Measurements from ENCODE around the gene TMEM151A.
"Not testable (repeated sequence)": the region's sequence is repeated elsewhere in the genome, so short reads cannot be mapped to it uniquely, and the experiment has no call there.

The TMEM151A gene

DNA sequence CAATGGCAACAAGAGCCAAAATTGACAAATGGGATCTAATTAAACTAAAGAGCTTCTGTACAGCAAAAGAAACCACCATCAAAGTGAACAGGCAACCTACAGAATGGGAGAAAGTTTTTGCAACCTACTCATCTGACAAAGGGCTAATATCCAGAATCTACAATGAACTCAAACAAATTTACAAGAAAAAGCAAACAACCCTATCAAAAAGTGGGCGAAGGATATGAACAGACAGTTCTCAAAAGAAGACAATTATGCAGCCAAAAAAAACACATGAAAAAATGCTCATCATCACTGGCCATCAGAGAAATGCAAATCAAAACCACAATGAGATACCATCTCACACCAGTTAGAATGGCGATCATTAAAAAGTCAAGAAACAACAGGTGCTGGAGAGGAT, 28.6 kb downstream of the TMEM151A start:
- in situ Hi-C loops (cut with MboI; ENCODE audit: low sequenced_read_pairs) = not testable (repeated sequence)

DNA sequence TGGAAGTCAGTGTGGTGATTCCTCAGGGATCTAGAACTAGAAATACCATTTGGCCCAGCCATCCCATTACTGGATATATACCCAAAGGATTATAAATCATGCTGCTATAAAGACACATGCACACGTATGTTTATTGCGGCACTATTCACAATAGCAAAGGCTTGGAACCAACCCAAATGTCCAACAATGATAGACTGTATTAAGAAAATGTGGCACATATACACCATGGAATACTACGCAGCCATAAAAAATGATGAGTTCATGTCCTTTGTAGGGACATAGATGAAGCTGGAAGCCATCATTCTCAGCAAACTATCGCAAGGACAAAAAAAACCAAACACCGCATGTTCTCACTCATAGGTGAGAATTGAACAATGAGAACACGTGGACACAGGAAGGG, 29.1 kb downstream of the TMEM151A start:
- in situ Hi-C loops (cut with MboI; ENCODE audit: low sequenced_read_pairs) = not testable (repeated sequence)

DNA sequence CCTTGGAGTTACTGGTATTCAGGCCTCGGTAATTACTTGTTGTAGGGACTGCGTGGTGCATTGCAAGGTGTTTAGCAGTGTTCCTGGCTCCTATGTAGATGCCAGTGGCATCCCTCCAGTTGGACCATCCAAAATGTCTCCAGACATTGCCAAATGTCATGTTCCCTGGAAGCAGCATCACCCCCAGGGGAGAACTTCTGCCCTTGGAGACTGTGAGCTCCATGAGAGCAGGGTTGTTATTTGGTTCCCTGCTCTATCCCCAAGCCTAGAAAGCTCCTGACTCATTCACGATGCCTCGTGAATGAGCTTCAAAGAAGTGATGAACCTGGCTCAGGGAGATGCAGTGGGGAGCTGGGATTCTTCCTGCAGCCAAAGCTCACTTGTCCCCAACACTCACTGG, 29.9 kb downstream of the TMEM151A start:
- in situ Hi-C loops (cut with MboI; ENCODE audit: low sequenced_read_pairs) = no loop called here

DNA sequence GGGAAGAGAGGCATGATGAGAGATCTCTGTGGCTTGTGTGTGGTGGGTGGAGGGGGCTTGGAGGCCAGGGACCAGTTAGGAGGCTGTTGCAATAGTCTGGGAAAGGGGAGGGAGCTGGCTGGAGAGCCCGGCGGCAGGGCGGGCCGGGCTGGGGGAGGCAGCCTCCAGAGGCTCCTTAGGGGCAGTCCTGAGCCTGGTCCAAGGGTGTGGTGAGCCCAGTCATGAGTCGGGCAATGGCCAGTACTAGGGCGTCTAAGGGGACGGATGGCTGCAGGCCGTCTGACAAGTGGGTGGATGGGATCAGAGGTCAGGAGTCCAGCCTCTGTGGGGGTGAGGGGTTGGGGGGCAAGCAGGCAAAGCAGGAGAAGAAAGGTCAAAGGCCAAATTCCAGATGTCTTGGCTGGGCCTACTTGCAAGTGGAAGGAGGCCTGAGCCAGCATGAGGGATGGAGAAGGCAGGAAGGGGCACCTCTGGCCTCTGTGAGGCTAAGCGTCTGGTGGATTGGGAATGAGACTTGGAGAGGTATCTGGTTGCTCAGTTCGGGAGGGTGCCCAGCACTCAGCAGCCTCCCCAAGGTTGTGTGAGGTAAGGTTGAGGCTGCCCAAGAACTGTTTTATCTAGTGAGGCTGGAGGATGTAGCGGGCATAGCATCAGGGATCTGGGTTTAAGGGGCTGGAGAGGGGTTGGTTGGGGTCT, 31.2 kb downstream of the TMEM151A start:
- in situ Hi-C loops (cut with MboI; ENCODE audit: low sequenced_read_pairs) = no loop called here

DNA sequence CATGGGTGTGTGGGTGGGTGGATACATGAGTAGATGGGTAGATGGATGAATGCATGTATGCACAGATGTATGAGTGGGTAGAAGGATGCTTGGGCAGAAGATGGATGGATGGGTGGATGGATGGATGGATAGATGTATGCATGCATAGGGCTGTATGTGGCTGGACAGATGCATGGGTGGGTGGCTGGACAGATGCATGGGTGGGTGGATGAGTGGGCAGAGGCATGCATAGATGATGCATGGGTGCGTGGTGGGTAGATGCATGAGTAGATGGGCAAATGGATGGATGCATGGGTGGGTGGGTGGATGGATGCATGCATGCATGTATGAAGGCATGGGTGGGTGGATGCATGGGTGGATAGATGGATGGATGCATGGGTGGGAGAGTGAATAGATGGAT, 32.0 kb downstream of the TMEM151A start:
- in situ Hi-C loops (cut with MboI; ENCODE audit: low sequenced_read_pairs) = no loop called here

DNA sequence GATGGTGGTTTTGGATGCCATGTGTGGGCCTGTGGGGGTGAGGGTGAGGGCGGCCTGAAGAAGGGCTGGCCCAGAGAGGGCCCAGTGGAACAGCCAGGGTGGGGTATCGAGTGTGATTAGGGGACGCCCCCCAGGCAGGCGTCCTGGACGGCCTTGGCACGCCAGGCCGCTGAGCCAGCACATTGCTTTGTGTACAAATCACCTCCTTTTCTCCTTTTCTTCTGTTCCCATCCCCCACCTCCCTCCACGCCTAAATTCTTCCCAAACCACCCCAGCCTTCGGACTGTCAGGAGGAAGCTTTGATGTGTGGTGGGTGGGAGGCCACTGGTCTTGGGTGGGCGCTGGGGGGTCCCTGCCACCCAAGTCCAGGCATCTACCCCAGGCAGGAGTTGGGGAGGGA, 33.0 kb downstream of the TMEM151A start:
- in situ Hi-C loops (cut with MboI; ENCODE audit: low sequenced_read_pairs) = no loop called here

DNA sequence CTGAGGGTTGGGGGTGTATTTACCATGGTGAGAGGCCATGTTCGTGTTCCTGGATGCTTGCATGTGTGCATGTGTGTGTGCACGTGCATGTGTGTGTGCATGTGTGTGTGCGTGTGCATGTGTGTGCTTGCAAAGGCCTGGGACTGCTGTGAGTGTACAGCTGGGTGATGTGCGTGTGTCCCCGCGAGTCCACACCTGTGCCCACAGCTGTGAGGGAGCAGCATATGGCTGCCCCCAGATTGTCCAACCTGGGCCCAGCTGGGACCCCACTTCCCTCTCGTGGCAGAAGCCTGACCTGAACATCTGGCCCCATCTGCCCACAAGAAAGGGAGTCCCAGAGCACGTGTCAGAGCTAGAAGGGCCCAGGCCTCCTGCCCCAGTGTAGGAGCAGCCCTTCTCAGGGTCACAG, 33.6 kb downstream of the TMEM151A start:
- in situ Hi-C loops (cut with MboI; ENCODE audit: low sequenced_read_pairs) = no loop called here

DNA sequence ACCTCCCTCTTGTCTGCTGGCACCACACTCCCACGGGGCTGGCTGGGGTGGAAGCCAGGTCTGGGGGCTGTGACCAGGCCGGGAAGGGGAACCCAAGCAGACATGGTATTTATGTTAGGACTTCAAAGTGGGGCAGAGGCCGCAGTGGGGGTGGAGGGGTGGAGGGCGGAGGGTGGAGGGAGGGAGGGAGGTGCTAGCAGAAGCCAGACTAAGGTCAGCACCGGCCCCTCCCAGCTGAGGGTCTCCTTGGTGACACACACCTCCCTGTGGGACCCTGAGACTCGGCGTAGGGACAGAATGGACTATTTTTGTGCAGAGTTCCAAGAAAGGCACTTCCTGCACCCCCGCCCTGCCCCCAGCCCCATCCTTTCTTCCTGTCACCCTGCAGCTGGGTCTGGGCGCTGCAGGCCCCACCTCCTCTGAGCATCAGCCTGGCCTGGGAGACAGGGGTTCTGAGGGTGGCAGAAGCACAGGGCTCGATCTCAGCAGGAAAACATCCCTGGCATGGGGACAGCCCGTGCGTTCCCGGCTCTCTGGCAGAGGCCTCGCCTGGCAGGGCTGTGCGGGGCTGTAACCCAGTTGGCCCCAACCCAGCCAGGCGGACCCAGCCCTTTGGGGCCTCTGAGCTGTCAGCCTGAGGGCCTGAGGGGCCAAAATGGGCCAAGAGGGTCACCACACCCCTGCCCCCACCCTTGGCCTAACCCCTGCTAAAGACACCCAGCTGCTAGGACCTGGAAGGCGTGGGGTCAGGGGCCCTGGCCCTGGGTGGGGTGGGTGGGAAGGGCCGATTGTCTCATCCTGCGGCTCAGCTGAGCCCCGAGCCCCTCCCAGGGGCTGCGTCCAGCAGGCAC, 34.8 kb downstream of the TMEM151A start:
- in situ Hi-C loops (cut with MboI; ENCODE audit: low sequenced_read_pairs) = no loop called here

DNA sequence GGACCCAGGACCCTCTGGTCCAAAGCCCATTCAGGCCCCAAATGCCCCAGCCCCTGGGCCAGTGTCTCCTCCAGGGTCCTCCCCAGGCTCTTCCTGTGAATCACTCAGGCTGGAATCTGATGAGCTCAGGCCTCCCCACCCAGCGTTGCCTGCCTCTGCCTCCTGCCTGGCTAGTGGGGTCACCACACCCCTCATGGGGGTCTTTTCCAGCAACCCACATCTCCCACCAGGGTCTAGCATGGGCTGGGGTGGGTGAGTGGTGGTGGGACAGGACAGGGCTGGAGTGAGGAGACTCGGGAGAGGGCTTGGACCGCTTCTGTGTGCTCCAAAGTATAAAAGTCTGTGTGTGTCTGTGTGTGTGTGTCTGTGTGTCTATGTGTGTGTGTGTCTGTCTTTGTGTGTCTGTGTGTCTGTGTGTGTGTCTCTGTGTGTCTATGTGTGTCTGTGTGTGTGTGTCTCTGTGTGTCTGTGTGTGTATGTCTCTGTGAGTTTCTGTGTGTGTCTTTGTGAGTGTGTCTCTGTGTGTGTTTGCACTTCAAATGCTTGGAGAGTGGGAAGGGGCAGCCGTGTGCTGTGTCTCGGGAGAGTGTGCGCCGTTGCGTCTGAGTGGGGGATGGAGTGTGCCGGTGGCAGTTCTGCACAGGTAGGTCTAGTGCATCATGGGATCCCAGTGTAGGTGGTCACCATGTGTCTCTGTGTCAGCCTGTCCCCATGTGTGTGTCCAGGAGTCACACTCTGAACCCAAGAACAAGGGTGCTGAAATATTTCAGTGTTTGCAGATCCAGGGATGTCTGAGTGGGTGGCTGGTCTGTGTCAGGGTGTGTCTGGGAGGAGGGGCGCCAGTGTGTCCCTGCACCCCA, 35.7 kb downstream of the TMEM151A start:
- in situ Hi-C loops (cut with MboI; ENCODE audit: low sequenced_read_pairs) = no loop called here

DNA sequence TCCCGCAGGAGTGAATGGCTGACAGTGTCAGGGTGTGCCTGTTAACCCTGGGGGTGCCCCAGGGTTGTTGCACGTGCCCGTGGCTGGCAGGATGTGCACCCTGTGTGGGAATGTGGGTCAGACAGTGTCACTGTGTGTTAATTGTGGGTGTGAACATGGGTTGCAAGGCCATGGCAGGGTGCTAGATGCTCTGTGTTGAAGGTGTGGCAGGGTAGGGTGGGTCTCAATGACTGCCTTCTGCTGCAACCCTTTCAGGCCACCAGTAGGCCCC, 36.3 kb downstream of the TMEM151A start:
- in situ Hi-C loops (cut with MboI; ENCODE audit: low sequenced_read_pairs) = no loop called here

DNA sequence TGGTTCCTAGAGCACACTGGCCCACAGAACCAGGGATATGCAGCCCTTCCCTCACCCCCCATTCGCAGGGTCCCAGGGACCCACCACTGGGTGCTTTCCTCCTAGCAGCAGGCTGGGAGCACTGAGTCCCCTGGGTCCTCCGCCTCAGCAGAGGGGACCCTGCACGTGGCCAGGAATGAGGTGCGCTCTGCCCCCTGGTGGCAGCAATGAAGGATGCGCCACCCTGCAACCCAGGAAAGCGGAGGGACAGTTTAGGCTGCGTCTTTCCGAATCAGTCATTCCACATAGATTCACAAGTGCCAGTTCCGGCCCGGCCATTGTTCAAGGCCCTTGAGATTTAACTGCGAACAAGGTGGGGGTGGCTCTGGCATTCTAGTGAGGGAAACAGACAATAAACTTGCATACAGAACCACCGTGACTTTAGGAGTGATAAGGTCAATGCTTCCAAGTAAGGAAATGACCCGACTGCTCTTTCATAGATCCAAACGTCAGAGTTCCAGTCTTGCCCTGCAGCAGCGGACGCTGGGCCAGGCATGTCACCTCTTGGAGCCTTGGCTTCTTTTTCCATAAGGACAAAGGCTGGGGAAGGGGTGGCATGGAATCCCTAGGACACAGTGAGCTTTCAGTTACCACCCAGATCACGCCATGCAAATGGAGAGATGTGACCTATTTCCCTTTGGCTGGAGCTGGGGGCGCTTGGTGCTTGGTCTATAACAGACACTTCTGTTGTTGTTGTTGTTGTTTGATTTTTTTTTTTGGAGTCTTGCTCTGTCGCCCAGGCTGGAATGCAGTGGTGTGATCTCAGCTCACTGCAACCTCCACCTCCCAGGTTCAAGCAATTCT, 36.8 kb downstream of the TMEM151A start:
- in situ Hi-C loops (cut with MboI; ENCODE audit: low sequenced_read_pairs) = no loop called here

DNA sequence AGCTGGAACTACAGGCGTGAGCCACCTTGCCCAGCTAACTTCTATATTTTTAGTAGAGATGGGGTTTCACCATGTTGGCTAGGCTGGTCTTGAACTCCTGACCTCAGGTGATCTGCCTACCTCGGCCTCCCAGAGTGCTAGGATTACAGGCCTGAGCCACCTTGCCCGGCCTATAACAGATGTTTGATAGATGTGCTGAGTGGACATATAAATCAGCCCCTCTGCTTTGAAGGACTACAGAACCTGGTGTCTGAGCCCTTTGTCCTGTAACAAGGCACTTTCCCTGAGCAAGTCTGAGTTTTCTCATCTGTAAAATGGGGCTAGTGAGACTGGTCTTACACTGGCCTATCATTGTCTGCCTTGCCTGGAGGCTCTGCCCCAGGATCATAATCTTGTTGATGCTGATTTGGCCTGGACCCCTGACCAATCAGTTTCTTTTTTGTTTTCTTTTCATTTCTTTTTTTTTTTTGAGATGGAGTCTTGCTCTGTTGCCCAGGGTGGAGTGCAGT, 37.5 kb downstream of the TMEM151A start:
- in situ Hi-C loops (cut with MboI; ENCODE audit: low sequenced_read_pairs) = no loop called here

DNA sequence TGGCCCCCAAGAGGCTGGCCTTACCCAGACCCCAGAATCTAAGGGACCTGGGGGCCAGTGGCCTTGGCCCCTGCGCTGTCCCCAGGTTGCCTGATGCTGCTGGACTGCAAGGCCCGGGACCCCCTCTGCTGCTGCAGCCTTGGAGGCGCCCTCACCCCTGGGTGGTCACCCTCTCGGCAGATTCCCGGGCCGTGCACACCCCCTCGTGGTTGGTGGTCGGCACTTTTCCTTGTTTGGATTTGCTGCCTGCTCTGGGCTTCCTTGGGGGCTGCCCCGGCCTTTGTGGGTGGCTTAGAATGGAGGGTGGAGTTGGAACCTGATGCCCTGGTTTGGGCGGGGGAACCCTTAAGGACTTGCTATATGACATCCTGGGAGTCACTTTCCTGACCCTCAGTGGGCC, 39.2 kb downstream of the TMEM151A start:
- in situ Hi-C loops (cut with MboI; ENCODE audit: low sequenced_read_pairs) = no loop called here

DNA sequence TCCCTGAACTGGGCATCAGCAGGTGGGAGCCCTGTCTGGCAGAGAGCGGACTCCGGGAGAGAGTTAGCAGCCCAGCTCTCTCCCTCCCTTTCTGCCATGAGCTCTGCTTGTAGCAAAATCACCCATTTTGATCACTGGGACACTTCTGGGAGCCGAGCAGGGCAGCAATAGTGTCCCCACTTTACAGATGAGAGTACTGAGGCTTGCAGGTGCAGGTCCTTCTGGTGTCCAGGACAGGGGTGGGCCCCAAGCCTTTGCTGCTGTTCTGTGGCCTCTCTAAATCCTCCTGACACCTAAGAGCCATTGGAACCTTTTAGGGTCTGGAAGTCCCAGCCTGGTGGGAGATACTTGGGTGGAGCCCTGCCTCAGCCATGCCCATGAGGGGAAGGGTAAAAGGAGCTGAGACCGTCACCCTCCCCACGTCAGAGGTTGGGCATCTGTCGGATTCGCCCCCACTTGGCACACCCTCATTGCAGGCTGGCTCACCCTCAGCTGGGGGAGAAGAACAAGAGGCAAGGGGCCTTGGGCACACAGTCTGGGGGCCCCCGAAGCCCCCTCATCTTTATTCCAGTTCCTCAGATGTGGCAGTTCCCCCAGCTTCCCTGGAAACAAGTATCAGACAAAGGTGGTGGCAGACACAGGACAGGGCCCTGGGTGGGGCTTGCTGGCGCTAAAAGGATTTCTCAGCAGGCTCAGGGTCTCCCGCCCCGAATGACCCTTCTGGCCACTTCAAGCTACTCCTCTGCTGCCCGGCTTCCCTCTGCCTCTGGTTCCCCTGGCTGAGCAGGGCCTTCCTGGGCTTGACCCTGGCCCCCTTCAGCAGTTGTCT, 40.1 kb downstream of the TMEM151A start:
- in situ Hi-C loops (cut with MboI; ENCODE audit: low sequenced_read_pairs) = no loop called here

DNA sequence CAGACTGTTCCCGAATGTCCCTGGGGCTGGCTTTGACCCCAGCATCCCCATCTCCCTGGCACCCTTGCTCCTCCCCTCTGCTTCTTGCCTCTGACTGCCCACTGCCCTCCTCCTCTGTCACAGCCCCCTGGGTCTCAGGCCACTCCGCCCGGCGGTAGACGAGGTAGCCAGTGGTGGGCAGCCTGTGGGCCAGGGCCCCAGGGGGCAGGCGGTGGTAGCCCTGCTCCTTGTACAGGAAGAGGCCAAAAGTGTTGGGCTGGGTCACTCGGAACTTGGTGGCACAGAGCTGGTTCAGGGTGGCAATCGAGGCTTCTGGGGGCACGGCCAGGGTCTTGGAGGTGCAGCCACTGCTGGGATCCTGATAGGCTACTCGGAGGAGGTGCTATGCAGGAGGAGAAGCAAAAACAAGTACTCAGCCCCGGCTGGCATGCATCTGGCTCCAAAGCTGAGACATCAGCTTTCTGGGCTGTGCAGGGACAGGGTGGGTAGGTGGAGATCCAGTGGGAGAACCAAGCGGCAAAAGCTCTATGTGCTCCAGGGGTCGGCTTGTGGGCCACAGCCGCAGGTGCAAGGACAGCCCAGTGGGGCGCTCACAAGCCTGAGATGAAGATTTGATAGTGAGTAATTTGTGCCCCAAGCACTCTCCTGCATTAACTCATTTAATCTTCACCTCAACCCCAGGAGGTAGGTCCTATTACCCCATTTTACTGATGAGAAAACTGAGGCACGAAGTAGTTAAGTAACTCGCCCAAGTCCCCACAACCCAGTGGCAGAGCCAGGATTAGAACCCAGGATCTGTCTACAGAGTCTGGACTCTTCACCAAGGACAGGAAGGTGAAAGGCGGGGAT, 40.9 kb downstream of the TMEM151A start:
- in situ Hi-C loops (cut with MboI; ENCODE audit: low sequenced_read_pairs) = no loop called here

DNA sequence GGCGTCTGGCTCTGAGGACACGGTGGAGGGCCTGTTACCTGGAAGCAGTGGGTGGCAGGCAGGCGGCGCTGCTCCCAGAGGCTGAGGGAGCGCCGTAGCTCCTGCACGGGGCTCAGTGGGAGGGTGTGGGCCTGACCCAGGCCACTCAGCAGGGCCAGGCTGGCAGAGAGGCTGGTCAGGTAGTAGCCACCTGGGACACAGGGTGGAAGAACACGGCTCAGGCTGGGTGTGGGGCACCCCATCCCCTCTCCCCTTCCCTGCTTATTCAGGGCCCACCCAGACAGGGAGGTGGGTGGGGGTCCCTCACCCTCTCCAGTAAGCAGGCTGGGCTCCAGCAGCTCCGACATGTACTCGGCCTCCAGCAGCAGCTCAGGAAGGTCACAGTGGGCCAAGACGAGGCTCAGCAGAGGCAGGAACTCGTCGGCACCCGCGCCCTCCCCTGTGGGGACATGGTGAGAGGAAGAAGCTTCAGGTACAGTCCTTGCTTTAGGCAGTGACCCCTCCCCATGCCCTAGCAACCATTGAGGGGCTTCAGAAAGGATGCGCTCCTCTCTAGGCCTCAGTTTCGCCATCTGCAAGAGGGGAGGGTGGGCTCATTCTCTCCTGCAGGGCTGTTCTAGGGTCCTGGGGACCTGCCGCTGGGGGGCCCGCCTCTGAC, 41.7 kb downstream of the TMEM151A start:
- in situ Hi-C loops (cut with MboI; ENCODE audit: low sequenced_read_pairs) = no loop called here

DNA sequence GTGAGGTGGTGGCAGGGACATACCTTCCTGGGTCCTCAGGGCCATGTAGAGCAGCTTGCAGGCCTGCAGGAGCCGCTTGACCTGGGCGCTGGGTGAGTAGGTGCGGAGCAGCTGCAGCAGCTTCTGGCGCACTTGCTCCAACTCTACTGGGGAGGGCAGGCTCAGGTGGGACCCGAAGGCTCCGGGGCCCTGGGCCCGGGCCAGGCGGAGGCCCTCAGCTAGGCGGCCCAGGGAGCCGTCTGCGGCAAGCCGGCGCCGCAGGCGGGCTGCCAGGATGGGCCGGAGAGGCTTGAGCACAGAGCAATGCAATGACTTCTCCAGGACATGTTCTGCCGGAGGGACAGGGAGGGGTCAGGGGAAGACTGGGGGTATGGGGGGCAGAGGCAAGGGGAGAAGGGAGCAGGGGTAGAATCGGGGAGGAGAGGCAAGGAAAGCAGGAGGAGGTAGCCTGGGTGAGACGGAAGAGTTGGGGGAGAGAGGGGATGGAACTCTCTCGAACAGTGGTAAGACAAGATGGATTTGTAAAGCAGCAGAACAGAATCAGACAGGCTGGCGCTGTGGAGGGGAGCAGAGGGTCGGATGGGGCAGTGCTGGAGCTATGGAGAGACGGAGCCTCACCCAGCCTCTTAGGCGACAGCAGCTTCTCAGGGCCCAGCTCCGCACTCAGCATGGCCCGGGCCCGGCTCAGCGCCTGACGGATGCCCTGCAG, 42.4 kb downstream of the TMEM151A start:
- in situ Hi-C loops (cut with MboI; ENCODE audit: low sequenced_read_pairs) = no loop called here
